ENCODE results near the gene UBALD1. TPM values are rescaled to one million over a fixed set of nuclear protein-coding genes. Genes with fewer than 3 reads are reported as not detected.

The UBALD1 gene
- total and polyA plus RNA-seq, 12 donors, result 14.7 to 39.4 (median 20.4) TPM

GRCh38 chr16:4656221-4656620, 41.5 kb upstream of the UBALD1 start:
- Histone ChIP-seq H3K36me3 (peaks cover 0 to 90% (median 35%) of the 10 kb centered on the region in 9 donors), H3K4me3 (no peak overlapping the region), H3K4me1 (peaks cover 6 to 21% (median 12%) of the 10 kb centered on the region in 9 donors), H3K27ac (no peak overlapping the region), H3K27me3 (no peaks in the 10 kb centered on the region), H3K9me3 (no peaks in the 10 kb centered on the region)
- no peak for ATAC-seq
- intact Hi-C loops (cut with DNase I), result no loop called here
- TF ChIP-seq, protein P1, sequence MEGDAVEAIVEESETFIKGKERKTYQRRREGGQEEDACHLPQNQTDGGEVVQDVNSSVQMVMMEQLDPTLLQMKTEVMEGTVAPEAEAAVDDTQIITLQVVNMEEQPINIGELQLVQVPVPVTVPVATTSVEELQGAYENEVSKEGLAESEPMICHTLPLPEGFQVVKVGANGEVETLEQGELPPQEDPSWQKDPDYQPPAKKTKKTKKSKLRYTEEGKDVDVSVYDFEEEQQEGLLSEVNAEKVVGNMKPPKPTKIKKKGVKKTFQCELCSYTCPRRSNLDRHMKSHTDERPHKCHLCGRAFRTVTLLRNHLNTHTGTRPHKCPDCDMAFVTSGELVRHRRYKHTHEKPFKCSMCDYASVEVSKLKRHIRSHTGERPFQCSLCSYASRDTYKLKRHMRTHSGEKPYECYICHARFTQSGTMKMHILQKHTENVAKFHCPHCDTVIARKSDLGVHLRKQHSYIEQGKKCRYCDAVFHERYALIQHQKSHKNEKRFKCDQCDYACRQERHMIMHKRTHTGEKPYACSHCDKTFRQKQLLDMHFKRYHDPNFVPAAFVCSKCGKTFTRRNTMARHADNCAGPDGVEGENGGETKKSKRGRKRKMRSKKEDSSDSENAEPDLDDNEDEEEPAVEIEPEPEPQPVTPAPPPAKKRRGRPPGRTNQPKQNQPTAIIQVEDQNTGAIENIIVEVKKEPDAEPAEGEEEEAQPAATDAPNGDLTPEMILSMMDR (IDR thresholded peaks at IDR 0.05), result no peak
- DNase-seq, result no peak
- WGBS, 2 donors, result 94 to 95% methylated on average over 12 of the region's 12 CpGs

- Histone ChIP-seq H3K27me3 (no peaks in the 10 kb centered on the region), H3K36me3 (peaks cover 0 to 94% (median 35%) of the 10 kb centered on the region in 9 donors), H3K27ac (no peak overlapping the region), H3K4me3 (no peak overlapping the region), H3K4me1 (peaks cover 6 to 17% (median 12%) of the 10 kb centered on the region in 9 donors), H3K9me3 (no peaks in the 10 kb centered on the region)
- intact Hi-C loops (cut with DNase I), result no loop called here
- no peak for DNase-seq
- ATAC-seq, result no peak
- TF ChIP-seq, protein P1 (IDR thresholded peaks at IDR 0.05), result no peak
- WGBS, 2 donors, result 96 to 98% methylated on average over 6 of the region's 6 CpGs
Measured at GRCh38 chr16:4655801-4656200, 41.1 kb upstream of the UBALD1 start.

DNA sequence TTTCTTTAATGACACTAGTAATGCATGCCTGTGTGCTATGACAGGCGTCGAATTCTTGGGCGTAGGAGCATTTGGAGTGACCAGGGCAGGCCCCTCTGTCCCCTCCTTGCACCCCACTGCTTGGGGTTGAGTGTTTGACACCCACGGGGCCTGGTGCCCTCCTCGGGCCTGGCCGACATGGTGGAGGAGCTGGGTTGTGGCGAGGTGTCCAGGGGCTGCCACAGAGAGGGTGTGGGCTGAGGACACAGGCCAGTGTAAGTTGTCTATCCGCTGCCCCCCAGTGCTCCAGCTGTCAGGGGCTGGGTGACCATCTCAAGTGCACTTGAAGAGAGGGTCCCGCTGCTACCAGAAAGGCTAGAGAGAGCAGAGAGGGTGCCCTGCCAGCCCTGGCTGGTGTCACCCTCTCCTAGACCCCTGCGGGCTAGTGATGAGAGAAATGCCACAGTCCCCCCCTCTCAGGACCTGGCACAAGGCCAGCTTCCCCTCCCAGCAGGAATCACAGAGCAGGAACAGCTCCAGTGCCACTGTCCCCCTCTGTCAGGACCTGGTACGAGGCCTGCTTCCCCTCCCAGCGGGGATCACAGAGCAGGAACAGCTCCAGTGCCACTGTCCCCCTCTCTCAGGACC, 40.4 kb upstream of the UBALD1 start:
- Histone ChIP-seq H3K4me1 (peaks cover 3 to 14% (median 5%) of the 10 kb centered on the region in 9 donors), H3K27me3 (no peaks in the 10 kb centered on the region), H3K4me3 (no peak overlapping the region), H3K36me3 (peaks cover 0 to 100% (median 40%) of the 10 kb centered on the region in 9 donors), H3K27ac (no peak overlapping the region), H3K9me3 (no peaks in the 10 kb centered on the region)
- ATAC-seq (no peak), DNase-seq (no peak)
- WGBS, 2 donors, result 79 to 84% methylated on average over 12 of the region's 12 CpGs
- TF ChIP-seq, protein P1 (IDR thresholded peaks at IDR 0.05), result no peak
- intact Hi-C loops (cut with DNase I), result no loop called here

DNA sequence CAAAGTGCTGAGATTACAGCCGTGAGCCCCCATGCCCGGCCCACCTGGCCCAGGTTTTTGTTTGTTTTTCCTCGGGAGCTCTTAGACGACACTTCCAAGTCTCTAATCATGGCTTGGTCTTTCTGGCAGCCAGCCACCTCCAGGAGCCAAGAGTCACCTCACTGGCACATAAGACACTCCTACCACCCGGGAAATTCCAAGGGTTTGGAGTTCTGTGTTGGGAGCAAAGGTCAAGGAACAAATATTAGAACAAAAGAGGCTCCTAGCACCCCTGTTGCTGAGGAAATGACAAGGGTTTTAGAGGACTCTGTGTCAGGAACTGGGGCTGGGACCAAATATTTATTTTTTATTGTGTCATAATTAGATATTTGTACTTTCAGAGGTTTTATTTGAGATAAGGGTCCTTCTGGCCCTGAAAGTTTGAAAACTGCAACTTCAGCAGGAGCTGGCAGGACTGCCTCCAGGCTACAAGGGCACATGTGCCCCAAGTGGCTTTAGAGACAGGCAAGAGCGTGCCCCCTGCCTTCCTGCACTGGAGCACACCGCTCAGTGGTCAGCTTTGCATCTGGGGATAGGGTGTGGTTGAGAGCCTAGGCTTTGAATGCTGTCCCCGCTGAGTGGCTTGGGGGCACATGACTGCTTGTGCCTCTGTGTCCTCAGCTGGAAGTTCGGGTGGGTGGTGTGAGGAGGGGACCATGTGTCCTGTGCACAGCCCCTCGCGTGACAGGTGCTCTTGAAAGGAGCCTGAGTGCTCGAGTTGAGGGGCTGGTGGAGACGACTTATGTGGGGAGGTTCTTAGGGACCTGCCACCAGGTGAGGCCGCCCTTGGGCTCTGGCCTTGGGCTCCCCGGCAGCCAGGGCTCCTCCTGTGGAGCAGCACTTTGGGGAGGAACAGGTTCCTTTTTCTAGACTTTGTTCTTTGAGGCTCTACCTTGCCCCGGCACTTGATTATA, 39.6 kb upstream of the UBALD1 start:
- WGBS, 2 donors, result 75 to 80% methylated on average over 16 of the region's 16 CpGs
- H3K27me3 ChIP-seq, result no peaks in the 10 kb centered on the region
- TF ChIP-seq, protein P1 (IDR thresholded peaks at IDR 0.05), result no peak
- no peaks in the 10 kb centered on the region for H3K9me3 ChIP-seq
- ATAC-seq (no peak), DNase-seq (no peak)
- no peak overlapping the region for H3K4me3 ChIP-seq
- intact Hi-C loops (cut with DNase I), result no loop called here
- H3K4me1 ChIP-seq, result peaks cover 0 to 10% (median 0%) of the 10 kb centered on the region in 9 donors
- no peak overlapping the region for H3K27ac ChIP-seq
- peaks cover 0 to 93% (median 40%) of the 10 kb centered on the region in 9 donors for H3K36me3 ChIP-seq
